ENCODE measurements around the gene CRISPLD2.
"Not testable (repeated sequence)": the region's sequence is repeated elsewhere in the genome, so short reads cannot be mapped to it uniquely, and the experiment has no call there.

The CRISPLD2 gene

GRCh38 chr16:84864326-84864955 lies 44.7 kb downstream of the CRISPLD2 start:
- no peak for DNase-seq

GRCh38 chr16:84867696-84868095 lies 47.9 kb downstream of the CRISPLD2 start:
- DNase-seq, result no peak

- DNase-seq, result no peak
Measured at GRCh38 chr16:84868328-84868727, 48.5 kb downstream of the CRISPLD2 start.

- DNase-seq, result no peak
Measured at GRCh38 chr16:84868829-84869472, 49.2 kb downstream of the CRISPLD2 start.

GRCh38 chr16:84869473-84869845 lies 49.7 kb downstream of the CRISPLD2 start:
- no peak for DNase-seq

GRCh38 chr16:84872971-84873370 lies 53.2 kb downstream of the CRISPLD2 start:
- DNase-seq, result not testable (repeated sequence)

GRCh38 chr16:84874004-84874435 lies 54.2 kb downstream of the CRISPLD2 start:
- DNase-seq, result no peak

- DNase-seq, result no peak
Measured at GRCh38 chr16:84874553-84874952, 54.8 kb downstream of the CRISPLD2 start.

- no peak for DNase-seq
Measured at GRCh38 chr16:84874983-84875382, 55.2 kb downstream of the CRISPLD2 start.

GRCh38 chr16:84875846-84876245 lies 56.1 kb downstream of the CRISPLD2 start:
- no peak for DNase-seq

- no peak for DNase-seq
Measured at GRCh38 chr16:84876873-84877606, 57.3 kb downstream of the CRISPLD2 start.

- no peak for DNase-seq
Measured at GRCh38 chr16:84878770-84879169, 59.0 kb downstream of the CRISPLD2 start.

- DNase-seq, result no peak
Measured at GRCh38 chr16:84879569-84880487, 60.0 kb downstream of the CRISPLD2 start.

- peak; percentile 95 for DNase-seq
Measured at GRCh38 chr16:84881702-84882521, 62.1 kb downstream of the CRISPLD2 start.

- DNase-seq, result no peak
Measured at GRCh38 chr16:84883301-84883700, 63.5 kb downstream of the CRISPLD2 start.

- DNase-seq, result no peak
Measured at GRCh38 chr16:84884246-84884595, 64.4 kb downstream of the CRISPLD2 start.

- no peak for DNase-seq
Measured at GRCh38 chr16:84884596-84885341, 65.0 kb downstream of the CRISPLD2 start.

- no peak for DNase-seq
Measured at GRCh38 chr16:84885342-84885910, 65.6 kb downstream of the CRISPLD2 start.

GRCh38 chr16:84886497-84887090 lies 66.8 kb downstream of the CRISPLD2 start:
- no peak for DNase-seq

GRCh38 chr16:84887207-84887606 lies 67.4 kb downstream of the CRISPLD2 start:
- no peak for DNase-seq

- no peak for DNase-seq
Measured at GRCh38 chr16:84888450-84888849, 68.7 kb downstream of the CRISPLD2 start.
